DND-41 (cell line): ENCODE measurements around the gene BAIAP2.
A peak's percentile ranks its signal among the peaks of the same experiment; 100 is the strongest.

Experiments
- ATAC-seq: fragments of 200-7000 bp; cut with Tn5 transposase; 3 replicates; pipeline ENCODE4 v1.9.1; 2021; ENCODE audit warnings: low read depth; ENCODE audit not compliant: insufficient read depth
- DNase-seq: peaks from one replicate; pipeline ENCODE4 v3.0.0-alpha.2; 2020
- H2AFZ ChIP-seq: 2 replicates; pipeline ENCODE4 v1.6.0; 2012; ENCODE audit warnings: low read depth, low read length
- H3K27ac ChIP-seq: 2 replicates; pipeline ENCODE4 v1.5.1; 2012; ENCODE audit warnings: low read length, inconsistent platforms
- H3K27me3 ChIP-seq: fragments of 200-600 bp; sonication (generic); 2 replicates; pipeline ENCODE4 v1.6.0; 2012; ENCODE audit warnings: low read length, mild to moderate bottlenecking, inconsistent platforms; ENCODE audit not compliant: insufficient read depth, poor library complexity
- H3K36me3 ChIP-seq: 2 replicates; pipeline ENCODE4 v1.5.1; 2012; ENCODE audit warnings: low read length, inconsistent platforms; ENCODE audit not compliant: insufficient read depth
- H3K4me1 ChIP-seq: 2 replicates; pipeline ENCODE4 v1.5.1; 2012; ENCODE audit warnings: mild to moderate bottlenecking, low read length; ENCODE audit not compliant: insufficient read depth
- H3K4me2 ChIP-seq: 2 replicates; pipeline ENCODE4 v1.6.0; 2012; ENCODE audit warnings: mild to moderate bottlenecking, moderate library complexity, low read length, inconsistent platforms; ENCODE audit not compliant: insufficient read depth
- H3K4me3 ChIP-seq, 2 experiments: fragments of 200-600 bp in 1 of 2; shearing (Covaris generic) in 1 of 2; 2 replicates each; pipeline ENCODE4 v1.5.1; 2012 to 2016; ENCODE audit warnings: inconsistent platforms in 2 of 2, low read length in 2 of 2, mild to moderate bottlenecking in 2 of 2, low read depth in 1 of 2, moderate library complexity in 1 of 2
- H3K79me2 ChIP-seq: 2 replicates; pipeline ENCODE4 v1.6.0; 2012; ENCODE audit warnings: low read length, inconsistent platforms; ENCODE audit not compliant: insufficient read depth
- H3K9ac ChIP-seq: 2 replicates; pipeline ENCODE4 v1.6.0; 2012; ENCODE audit warnings: low read depth, mild to moderate bottlenecking, inconsistent platforms, low read length, moderate library complexity
- H3K9me3 ChIP-seq: 2 replicates; pipeline ENCODE4 v1.5.1; 2012; ENCODE audit warnings: low read length, moderate library complexity, mild to moderate bottlenecking, inconsistent platforms; ENCODE audit not compliant: insufficient read depth, severe bottlenecking
- H4K20me1 ChIP-seq: 2 replicates; pipeline ENCODE4 v1.6.0; 2012; ENCODE audit warnings: low read length; ENCODE audit not compliant: insufficient read depth
- EZH2 ChIP-seq: IDR thresholded peaks from 3 replicates; pipeline ENCODE4 v1.6.1; 2012; ENCODE audit warnings: borderline replicate concordance, low read depth, mild to moderate bottlenecking, moderate library complexity, low read length, inconsistent platforms; ENCODE audit not compliant: severe bottlenecking
- TF ChIP-seq, protein P1 (sequence below): IDR thresholded peaks from 2 replicates; pipeline ENCODE4 v1.5.1; 2012; ENCODE audit warnings: borderline replicate concordance, low read length, moderate library complexity, mild to moderate bottlenecking; ENCODE audit not compliant: poor library complexity, severe bottlenecking; ENCODE audit errors: extremely low read depth

The BAIAP2 gene

DNA sequence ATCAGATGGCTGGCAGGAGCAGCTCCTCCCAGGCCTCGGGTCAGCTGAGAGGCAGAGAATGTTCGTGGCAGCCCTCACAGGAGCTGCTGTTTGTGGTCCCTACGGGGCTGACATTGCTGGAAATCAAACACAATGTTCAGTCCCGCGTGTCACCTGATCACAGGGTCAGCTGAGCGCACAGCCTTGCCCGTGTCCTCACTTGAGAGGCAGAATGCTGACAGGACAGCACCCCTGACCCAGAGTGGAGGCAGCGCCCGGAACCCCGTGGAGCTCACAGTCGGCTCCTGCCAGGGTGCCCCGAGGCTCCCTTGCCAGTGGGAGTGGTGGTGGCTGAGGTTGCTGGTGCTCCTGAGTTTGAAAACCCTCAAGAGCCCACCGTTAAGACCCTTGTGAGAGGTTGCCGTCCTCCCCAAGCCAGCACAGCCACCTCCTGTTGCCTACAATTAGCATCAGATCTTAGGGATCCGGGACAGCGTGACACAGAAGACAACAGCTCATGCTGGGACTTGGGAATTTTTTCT, 47.0 kb upstream of the BAIAP2 start:
- H2AFZ ChIP-seq, result no peak overlapping the region
- no peak for ATAC-seq
- TF ChIP-seq EZH2, result no peak
- TF ChIP-seq, protein P1, sequence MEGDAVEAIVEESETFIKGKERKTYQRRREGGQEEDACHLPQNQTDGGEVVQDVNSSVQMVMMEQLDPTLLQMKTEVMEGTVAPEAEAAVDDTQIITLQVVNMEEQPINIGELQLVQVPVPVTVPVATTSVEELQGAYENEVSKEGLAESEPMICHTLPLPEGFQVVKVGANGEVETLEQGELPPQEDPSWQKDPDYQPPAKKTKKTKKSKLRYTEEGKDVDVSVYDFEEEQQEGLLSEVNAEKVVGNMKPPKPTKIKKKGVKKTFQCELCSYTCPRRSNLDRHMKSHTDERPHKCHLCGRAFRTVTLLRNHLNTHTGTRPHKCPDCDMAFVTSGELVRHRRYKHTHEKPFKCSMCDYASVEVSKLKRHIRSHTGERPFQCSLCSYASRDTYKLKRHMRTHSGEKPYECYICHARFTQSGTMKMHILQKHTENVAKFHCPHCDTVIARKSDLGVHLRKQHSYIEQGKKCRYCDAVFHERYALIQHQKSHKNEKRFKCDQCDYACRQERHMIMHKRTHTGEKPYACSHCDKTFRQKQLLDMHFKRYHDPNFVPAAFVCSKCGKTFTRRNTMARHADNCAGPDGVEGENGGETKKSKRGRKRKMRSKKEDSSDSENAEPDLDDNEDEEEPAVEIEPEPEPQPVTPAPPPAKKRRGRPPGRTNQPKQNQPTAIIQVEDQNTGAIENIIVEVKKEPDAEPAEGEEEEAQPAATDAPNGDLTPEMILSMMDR, result no peak

DNA sequence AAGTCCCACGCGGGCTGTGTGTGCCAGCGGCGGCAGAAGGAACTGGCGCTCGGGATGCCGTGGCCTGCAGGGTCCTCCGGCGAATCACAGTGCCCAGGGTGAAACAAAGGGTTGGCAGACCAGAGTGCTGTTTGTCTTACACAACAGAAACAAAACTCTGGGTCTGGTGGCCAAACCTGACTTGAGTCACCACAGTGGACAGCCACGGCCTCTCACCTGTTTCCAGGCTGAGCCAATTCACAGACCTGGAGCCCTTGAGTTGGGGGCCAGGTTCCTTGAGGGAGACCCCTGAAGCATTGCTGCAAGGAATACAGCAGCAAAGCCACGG, 45.4 kb upstream of the BAIAP2 start:
- H3K36me3 ChIP-seq, result peaks cover 9% of the 10 kb centered on the region
- H3K79me2 ChIP-seq, result peaks cover 15% of the 10 kb centered on the region
- no peak overlapping the region for H3K4me3 ChIP-seq
- H2AFZ ChIP-seq, result no peak overlapping the region
- H4K20me1 ChIP-seq, result peaks cover 12% of the 10 kb centered on the region; the same call in 1 of the 2 replicates
- DNase-seq (no peak), ATAC-seq (no peak)
- no peak overlapping the region for H3K27ac ChIP-seq
- H3K9ac ChIP-seq, result no peak overlapping the region; the same call in 1 of the 2 replicates
- TF ChIP-seq, protein P1, result no peak
- peak overlapping the region; percentile 53 for H3K4me2 ChIP-seq
- H3K9me3 ChIP-seq, result no peaks in the 10 kb centered on the region
- peaks cover 44% of the 10 kb centered on the region for H3K4me1 ChIP-seq
- H3K27me3 ChIP-seq, result peaks cover 3% of the 10 kb centered on the region

More for the DNA sequence above, 47.0 kb upstream of the BAIAP2 start:
- Histone ChIP-seq H3K27ac (no peak overlapping the region), H3K9me3 (no peaks in the 10 kb centered on the region), H3K36me3 (no peaks in the 10 kb centered on the region), H3K4me2 (no peak overlapping the region), H3K4me1 (peaks cover 31% of the 10 kb centered on the region), H3K4me3 (no peak overlapping the region), H3K9ac (no peak overlapping the region), H3K79me2 (peaks cover 8% of the 10 kb centered on the region), H4K20me1 (0 out of 2 replicates have a peak, but pooled peaks cover 3% of the 10 kb centered on the region), H3K27me3 (peaks cover 3% of the 10 kb centered on the region)
- no peak for DNase-seq

DNA sequence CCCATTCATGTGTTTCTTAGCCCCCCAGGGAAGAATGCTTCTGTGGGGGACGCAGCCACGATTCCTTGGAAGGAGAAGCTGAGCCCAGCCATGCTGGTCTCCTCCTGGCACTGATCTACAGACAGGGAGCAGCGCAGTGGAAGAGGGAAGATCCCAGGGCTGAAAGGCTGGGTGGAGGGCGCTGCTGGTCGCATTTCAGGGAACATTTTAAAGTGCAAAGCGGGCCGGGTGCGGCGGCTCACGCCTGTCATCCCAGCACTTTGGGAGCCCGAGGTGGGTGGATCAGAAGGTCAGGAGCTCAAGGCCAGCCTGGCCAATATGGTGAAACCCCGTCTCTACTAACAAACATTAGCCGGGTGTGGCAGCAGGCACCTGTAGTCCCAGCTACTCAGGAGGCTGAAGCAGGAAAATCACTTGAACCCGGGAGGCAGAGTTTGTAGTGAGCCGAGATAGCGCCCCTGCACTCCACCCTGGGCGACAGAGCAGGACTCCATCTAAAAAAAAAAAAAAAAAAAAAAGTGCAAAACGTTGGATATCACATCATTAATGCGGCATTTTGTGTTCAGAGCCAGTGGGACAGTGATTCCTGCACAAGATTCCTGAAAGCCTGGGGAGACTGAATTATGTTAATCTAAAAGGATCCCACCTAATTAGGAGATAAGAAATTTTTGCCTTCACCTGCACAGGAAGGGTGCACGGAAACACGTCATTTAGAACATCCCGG, 43.9 kb upstream of the BAIAP2 start:
- Histone ChIP-seq H3K36me3 (peaks cover 19% of the 10 kb centered on the region), H3K9ac (peak overlapping the region; percentile 89), H3K27me3 (peaks cover 3% of the 10 kb centered on the region), H3K4me2 (peak overlapping the region; percentile 91), H2AFZ (peak overlapping the region; percentile 99), H3K4me3 (peak overlapping the region; percentile 55 to 97; a peak in 3 of 4 replicates), H3K79me2 (peaks cover 15% of the 10 kb centered on the region), H3K9me3 (no peaks in the 10 kb centered on the region), H3K27ac (peak overlapping the region; percentile 76), H3K4me1 (peaks cover 44% of the 10 kb centered on the region), H4K20me1 (peaks cover 12% of the 10 kb centered on the region; the same call in 1 of the 2 replicates)
- TF ChIP-seq EZH2, result no peak
- TF ChIP-seq, protein P1, result no peak
- no peak for DNase-seq
- no peak for ATAC-seq
